HepG2 (cell line): ENCODE results near the gene YY1AP1. TPM values are rescaled to one million over a fixed set of nuclear protein-coding genes. Genes with fewer than 3 reads are reported as not detected.
"Not testable (repeated sequence)": the region's sequence is repeated elsewhere in the genome, so short reads cannot be mapped to it uniquely, and the experiment has no call there.

ENCODE experiments used
- ATAC-seq: fragments of 200-7000 bp; cut with Tn5 transposase; 3 replicates; pipeline ENCODE4 v1.9.1; 2020; ENCODE audit warnings: mild to moderate bottlenecking, moderate library complexity
- BruUV-seq: library from RNA; stranded (reverse); fragments of 400-500 nt; replicated peaks from 2 replicates; lab custom pipeline; 2021; lab: Mats Ljungman, UMichigan
- CTCF ChIA-PET: fragments of 300-600 bp; formaldehyde crosslinking; extraction: SDS; loops from one replicate; lab custom pipeline; 2021; ENCODE audit warnings: low total read pairs, inconsistent platforms, low intra/inter-chr PET ratio; lab: Yijun Ruan, JAX
- POLR2A ChIA-PET: fragments of 350-600 bp; sonication (Branson Sonifier 250); formaldehyde crosslinking; loops from one replicate; lab custom pipeline; 2020; ENCODE audit warnings: antibody characterized with exemption, inconsistent platforms; lab: Yijun Ruan, JAX
- DNase-seq: peaks from one replicate; pipeline ENCODE4 v3.0.0-alpha.2; 2015; ENCODE audit warnings: low spot score
- FAIRE-seq: peaks from 3 replicates; lab custom pipeline; 2011; peaks lifted over from hg19 to GRCh38; lab: Jason Lieb, UNC
- H2AFZ ChIP-seq: one replicate; pipeline ENCODE4 v1.6.1; 2011; ENCODE audit warnings: low read length, inconsistent platforms
- H3K27ac ChIP-seq: fragments of 300-600 bp; 3 replicates; pipeline ENCODE4 v1.8.0; 2011; ENCODE audit warnings: mixed run types, mild to moderate bottlenecking, mixed read lengths, low read length, inconsistent platforms; ENCODE audit not compliant: insufficient read depth; ENCODE audit errors: extremely low read length
- H3K27me3 ChIP-seq, 2 experiments: fragments of 200-600 bp in 1 of 2; 2 replicates in 1 of 2; 3 replicates in 1 of 2; pipeline versions ENCODE4 v1.6.0 to v1.8.0; 2011; ENCODE audit warnings: low read length in 2 of 2, mild to moderate bottlenecking in 2 of 2, moderate library complexity in 2 of 2, inconsistent platforms in 1 of 2; ENCODE audit not compliant: insufficient read depth in 2 of 2, control insufficient read depth in 1 of 2
- H3K36me3 ChIP-seq, 2 experiments: fragments of 200-600 bp in 1 of 2; replicated peaks in 1 of 2; 2 replicates in 1 of 2; 3 replicates in 1 of 2; pipeline versions ENCODE4 v1.5.1 to v1.8.0; 2011; ENCODE audit warnings: low read length in 2 of 2, inconsistent platforms in 1 of 2; ENCODE audit not compliant: insufficient read depth in 2 of 2, control insufficient read depth in 1 of 2
- H3K4me1 ChIP-seq: 2 replicates; pipeline ENCODE4 v1.5.1; 2012; ENCODE audit warnings: low read length, inconsistent platforms; ENCODE audit not compliant: insufficient read depth
- H3K4me2 ChIP-seq: 2 replicates; pipeline ENCODE4 v1.6.0; 2011; ENCODE audit warnings: low read depth, low read length, inconsistent platforms
- H3K4me3 ChIP-seq, 3 experiments: fragments of 200-600 bp in 1 of 3; sonication (generic), shearing (Covaris generic) in 1 of 3; replicated peaks in 1 of 3; 2 replicates each; pipeline ENCODE4 v1.5.1; 2011 to 2016; ENCODE audit warnings: low read length in 3 of 3, inconsistent platforms in 2 of 3, low read depth in 2 of 3, mild to moderate bottlenecking in 2 of 3, control low read depth in 1 of 3, mixed read lengths in 1 of 3; ENCODE audit not compliant: insufficient read depth in 1 of 3
- H3K79me2 ChIP-seq: one replicate; pipeline ENCODE4 v1.6.1; 2011; ENCODE audit warnings: low read length, inconsistent platforms; ENCODE audit not compliant: insufficient read depth
- H3K9ac ChIP-seq: 2 replicates; pipeline ENCODE4 v1.6.0; 2011; ENCODE audit warnings: mild to moderate bottlenecking, low read depth, low read length, inconsistent platforms; ENCODE audit not compliant: insufficient read depth
- H3K9me3 ChIP-seq: 2 replicates; pipeline ENCODE4 v1.5.1; 2012; ENCODE audit warnings: mild to moderate bottlenecking, low read length
- H4K20me1 ChIP-seq: 2 replicates; pipeline ENCODE4 v1.6.0; 2011; ENCODE audit warnings: inconsistent platforms, mild to moderate bottlenecking, low read length, moderate library complexity; ENCODE audit not compliant: insufficient read depth
- WGBS: methylation state at CpG from one replicate; pipeline ENCODE4 v1.1.6; 2017; ENCODE audit warnings: low lambda C conversion rate; 5-methylcytosine and 5-hydroxymethylcytosine counted together
- in situ Hi-C: cut with HindIII; loops from 2 replicates; pipeline ENCODE4 v1.10.0; 2017; ENCODE audit warnings: low pct_unique_long_range_greater_than_20kb; ENCODE audit not compliant: extremely low pct_ligation_motif_present
- intact Hi-C: fragments of 100-400 bp; cut with micrococcal nuclease; formaldehyde crosslinking; loops from one replicate; pipeline ENCODE4 v1.10.0; 2022; ENCODE audit not compliant: unreplicated experiment
- polyA plus RNA-seq, 8 experiments: library from polyadenylated mRNA; depleted of rRNA in 3 of 8; stranded (reverse) in 7 of 8; unstranded in 1 of 8; fragments of >200 nt; fragmentation: Illumina TruSeq in 4 of 8; extraction: Trizol in 4 of 8; gene quantifications; 2 replicates each; pipeline versions ENCODE4 v1.2.1 to v1.2.3, GENCODE V29; 2011 to 2016; ENCODE audit warnings: low read depth in 4 of 8, missing spikeins in 1 of 8, mixed read lengths in 1 of 8; ENCODE audit not compliant: insufficient read depth in 1 of 8
- total RNA-seq, 5 experiments: library from RNA; depleted of rRNA; stranded (reverse); fragments of >200 nt; fragmentation: Illumina TruSeq; extraction: Trizol; gene quantifications; 2 replicates each; pipeline ENCODE4 v1.2.3, GENCODE V29; 2016; ENCODE audit warnings: low read depth in 1 of 5

YY1AP1 gene
- total and polyA plus RNA-seq, 2 of the 13 experiments (the other 11 are each of a cell fraction or from before 2014, with no cell fraction given), result 28.5 to 69.4 TPM

DNA sequence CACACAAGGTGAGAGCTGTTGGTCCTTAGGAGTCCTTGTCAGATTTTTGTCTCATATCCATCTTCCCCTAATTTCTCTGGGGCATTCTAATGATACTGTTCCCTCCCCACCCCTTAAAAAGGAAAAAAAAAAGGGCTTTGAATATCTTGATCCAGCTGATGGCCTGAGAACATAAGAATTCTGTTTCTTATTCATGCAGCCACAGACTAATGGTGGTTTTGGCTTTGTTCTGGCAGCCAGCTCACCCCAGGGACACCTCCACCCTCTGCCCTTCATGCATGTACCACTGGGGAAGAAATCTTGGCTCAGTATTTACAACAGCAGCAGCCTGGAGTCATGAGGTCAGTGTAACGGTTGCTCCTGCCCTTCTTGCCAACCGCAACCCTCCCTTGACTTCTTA, 75.3 kb downstream of the YY1AP1 start:
- in situ Hi-C loops, DNase-seq, H3K27me3 ChIP-seq, POLR2A ChIA-PET, H3K4me2 ChIP-seq, H4K20me1 ChIP-seq, FAIRE-seq, H3K9me3 ChIP-seq, intact Hi-C loops, H3K4me3 ChIP-seq, H3K27ac ChIP-seq, H3K79me2 ChIP-seq, H3K9ac ChIP-seq, BruUV-seq, H3K4me1 ChIP-seq, CTCF ChIA-PET, ATAC-seq, H2AFZ ChIP-seq: not testable (repeated sequence)
- no CpG with 5 or more reads among the region's 2 CpGs for WGBS
- peaks cover 0 to 10% of the 10 kb centered on the region in 2 experiments; a peak in 2 of 5 replicates for H3K36me3 ChIP-seq

DNA sequence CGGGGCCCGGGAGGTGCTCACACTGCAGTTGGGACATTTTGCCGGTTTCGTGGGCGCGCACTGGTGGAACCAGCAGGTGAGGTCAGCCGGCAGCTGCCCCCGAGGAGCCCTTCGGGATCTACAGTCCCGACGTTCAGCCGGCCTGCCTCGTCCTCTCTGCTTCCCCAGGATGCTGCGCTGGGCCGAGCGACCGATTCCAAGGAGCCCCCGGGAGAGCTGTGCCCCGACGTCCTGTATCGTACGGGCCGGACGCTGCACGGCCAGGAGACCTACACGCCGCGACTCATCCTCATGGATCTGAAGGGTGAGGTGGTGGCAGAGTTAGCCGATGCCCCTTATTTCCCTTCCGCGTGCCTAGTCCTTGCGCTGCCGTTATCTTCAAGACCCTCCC, 78.3 kb downstream of the YY1AP1 start:
- H3K36me3 ChIP-seq, result peaks cover 0 to 10% of the 10 kb centered on the region in 2 experiments; a peak in 2 of 5 replicates
- WGBS, result no CpG with 5 or more reads among the region's 33 CpGs
- CTCF ChIA-PET, H3K79me2 ChIP-seq, intact Hi-C loops, H3K4me1 ChIP-seq, H2AFZ ChIP-seq, BruUV-seq, H3K27me3 ChIP-seq, H4K20me1 ChIP-seq, in situ Hi-C loops, H3K27ac ChIP-seq, H3K9me3 ChIP-seq, DNase-seq, POLR2A ChIA-PET: not testable (repeated sequence)
- H3K9ac ChIP-seq, result peak overlapping the region; percentile 54; the same call in 1 of the 2 replicates
- ATAC-seq, result peak; percentile 63
- H3K4me3 ChIP-seq, result peak overlapping the region in 2 of 3 experiments; percentile 61; a peak in 4 of 6 replicates
- FAIRE-seq, result peak; percentile 30
- H3K4me2 ChIP-seq, result 0 out of 2 replicates have a peak overlapping the region, but pooled peaks have one; percentile 12
